Kidney (tissue), 14 donors: ENCODE data around the gene CDH12. TPM values are rescaled to one million over a fixed set of nuclear protein-coding genes. Genes with fewer than 3 reads are reported as not detected.
"Not testable (repeated sequence)": the region's sequence is repeated elsewhere in the genome, so short reads cannot be mapped to it uniquely, and the experiment has no call there.

Experiments
- DNase-seq, 5 donors: peaks; one replicate each; pipeline ENCODE4 v3.0.0-alpha.2; 2013 to 2020
- FAIRE-seq: peaks from 2 replicates; lab custom pipeline; 2012; peaks lifted over from hg19 to GRCh38; lab: Jason Lieb, UNC
- H3K27ac ChIP-seq, 2 donors: one replicate each; pipeline ENCODE4 v1.7.0; 2013; ENCODE audit warnings: low read depth in 2 of 2, low read length in 2 of 2, inconsistent platforms in 1 of 2
- H3K27me3 ChIP-seq: one replicate; pipeline ENCODE4 v1.7.1; 2013; ENCODE audit warnings: low read length, inconsistent platforms; ENCODE audit not compliant: control insufficient read depth, insufficient read depth
- H3K36me3 ChIP-seq, 3 donors: one replicate each; pipeline versions ENCODE4 v1.7.0 to v1.7.1; 2013; ENCODE audit warnings: low read length in 3 of 3, control low read depth in 1 of 3, inconsistent platforms in 1 of 3; ENCODE audit not compliant: insufficient read depth in 3 of 3, control insufficient read depth in 2 of 3
- H3K4me1 ChIP-seq, 3 donors: one replicate each; pipeline versions ENCODE4 v1.7.0 to v1.7.1; 2013; ENCODE audit warnings: low read length in 3 of 3, inconsistent platforms in 1 of 3, low read depth in 1 of 3; ENCODE audit not compliant: control insufficient read depth in 2 of 3, insufficient read depth in 2 of 3
- H3K4me3 ChIP-seq, 3 donors: one replicate each; pipeline versions ENCODE4 v1.7.0 to v1.8.1; 2013; ENCODE audit warnings: low read length in 3 of 3, control low read depth in 1 of 3, inconsistent platforms in 1 of 3
- H3K9ac ChIP-seq, 3 donors: one replicate each; pipeline versions ENCODE4 v1.7.0 to v1.7.1; 2013; ENCODE audit warnings: low read length in 3 of 3, control low read depth in 1 of 3, inconsistent platforms in 1 of 3
- H3K9me3 ChIP-seq, 3 donors: one replicate each; pipeline versions ENCODE4 v1.7.0 to v1.7.1; 2013; ENCODE audit warnings: low read length in 3 of 3, control low read depth in 1 of 3, inconsistent platforms in 1 of 3; ENCODE audit not compliant: control insufficient read depth in 2 of 3, insufficient read depth in 1 of 3
- CTCF ChIP-seq: IDR thresholded peaks from 3 replicates; pipeline ENCODE4 v1.5.1; 2012; ENCODE audit warnings: mild to moderate bottlenecking, moderate library complexity, borderline replicate concordance; ENCODE audit not compliant: insufficient read depth; ENCODE audit errors: extremely low read depth
- intact Hi-C: fragments of 100-400 bp; cut with DNase I; formaldehyde crosslinking; loops from one replicate; pipeline ENCODE4 v1.11.1; 2022
- polyA plus RNA-seq: library from polyadenylated mRNA; stranded (reverse); fragments of 350-450 nt; fragmentation: Illumina TruSeq; extraction: RNeasy Lipid Tissue Mini Kit (QIAGEN cat#74804); gene quantifications from one replicate; pipeline ENCODE4 v1.2.3, GENCODE V29; 2014; ENCODE audit warnings: low read depth, low replicate concordance; ENCODE audit not compliant: insufficient read depth
- total RNA-seq: library from RNA; stranded (reverse); fragmentation: NEBNext Ultra II Directional; extraction: Animal tissue kit (Norgen Biotek cat#: 25700); gene quantifications from one replicate; pipeline ENCODE4 v1.2.1, GENCODE V29; 2021
- donor health status: control.
- donor health status: control.
- donor health status: control.
- donor health status: control.
- donor health status: control.
- donor health status: DM: yes; HTN: yes; CAD: no.
- donor health status: Normal renal cell carcinoma (clear cell type).

CDH12 gene
- total and polyA plus RNA-seq, 2 donors from 2014 or later: 0.17 TPM; not detected in 1

- Histone ChIP-seq H3K27me3 (no peaks in the 10 kb centered on the region), H3K9me3 (no peaks in the 10 kb centered on the region), H3K9ac (no peak overlapping the region), H3K27ac (no peak overlapping the region), H3K36me3 (no peaks in the 10 kb centered on the region), H3K4me1 (no peaks in the 10 kb centered on the region), H3K4me3 (no peak overlapping the region)
- no peak for FAIRE-seq
- no peak for DNase-seq
- no peak for TF ChIP-seq CTCF
- intact Hi-C loops: no loop called here
These were observed 626.7 kb downstream of the CDH12 start for GRCh38 chr5:22226423-22226822.

GRCh38 chr5:22223079-22223478 lies 630.1 kb downstream of the CDH12 start:
- no peaks in the 10 kb centered on the region for H3K9me3 ChIP-seq
- H3K36me3 ChIP-seq: no peaks in the 10 kb centered on the region
- DNase-seq (no peak), FAIRE-seq (no peak)
- H3K4me3 ChIP-seq: no peak overlapping the region
- no peaks in the 10 kb centered on the region for H3K27me3 ChIP-seq
- H3K27ac ChIP-seq: no peak overlapping the region
- no peak for TF ChIP-seq CTCF
- intact Hi-C loops: no loop called here
- no peak overlapping the region for H3K9ac ChIP-seq
- H3K4me1 ChIP-seq: no peaks in the 10 kb centered on the region

- FAIRE-seq, H3K4me1 ChIP-seq, H3K9me3 ChIP-seq, H3K9ac ChIP-seq, H3K36me3 ChIP-seq, H3K4me3 ChIP-seq, H3K27ac ChIP-seq, H3K27me3 ChIP-seq, intact Hi-C loops: not testable (repeated sequence)
- peak in 4 of 5 donors; percentile 28 to 44 (median 34) for DNase-seq
These were observed 639.2 kb downstream of the CDH12 start for GRCh38 chr5:22213703-22214495.

GRCh38 chr5:22212254-22212991 lies 640.7 kb downstream of the CDH12 start:
- H3K4me1 ChIP-seq, H3K36me3 ChIP-seq, H3K27me3 ChIP-seq, FAIRE-seq, H3K27ac ChIP-seq, H3K9ac ChIP-seq, H3K9me3 ChIP-seq, intact Hi-C loops: not testable (repeated sequence)
- peak overlapping the region in 1 of 3 donors; percentile 36 for H3K4me3 ChIP-seq
- DNase-seq: peak in 3 of 5 donors; percentile 36 to 72 (median 51)

GRCh38 chr5:22208463-22208862 lies 644.7 kb downstream of the CDH12 start:
- intact Hi-C loops, DNase-seq, FAIRE-seq: not testable (repeated sequence)

GRCh38 chr5:22188651-22189050 lies 664.5 kb downstream of the CDH12 start:
- H3K9me3 ChIP-seq, H3K4me1 ChIP-seq, H3K36me3 ChIP-seq, FAIRE-seq, DNase-seq, intact Hi-C loops, H3K27me3 ChIP-seq, H3K9ac ChIP-seq, H3K4me3 ChIP-seq, H3K27ac ChIP-seq: not testable (repeated sequence)

More at GRCh38 chr5:22208463-22208862, 644.7 kb downstream of the CDH12 start:
- not testable (repeated sequence) for H3K9ac ChIP-seq, H3K4me3 ChIP-seq, H3K36me3 ChIP-seq, H3K27ac ChIP-seq, H3K4me1 ChIP-seq, H3K9me3 ChIP-seq, H3K27me3 ChIP-seq
